ENCODE measurements around the gene REEP1.

DNA sequence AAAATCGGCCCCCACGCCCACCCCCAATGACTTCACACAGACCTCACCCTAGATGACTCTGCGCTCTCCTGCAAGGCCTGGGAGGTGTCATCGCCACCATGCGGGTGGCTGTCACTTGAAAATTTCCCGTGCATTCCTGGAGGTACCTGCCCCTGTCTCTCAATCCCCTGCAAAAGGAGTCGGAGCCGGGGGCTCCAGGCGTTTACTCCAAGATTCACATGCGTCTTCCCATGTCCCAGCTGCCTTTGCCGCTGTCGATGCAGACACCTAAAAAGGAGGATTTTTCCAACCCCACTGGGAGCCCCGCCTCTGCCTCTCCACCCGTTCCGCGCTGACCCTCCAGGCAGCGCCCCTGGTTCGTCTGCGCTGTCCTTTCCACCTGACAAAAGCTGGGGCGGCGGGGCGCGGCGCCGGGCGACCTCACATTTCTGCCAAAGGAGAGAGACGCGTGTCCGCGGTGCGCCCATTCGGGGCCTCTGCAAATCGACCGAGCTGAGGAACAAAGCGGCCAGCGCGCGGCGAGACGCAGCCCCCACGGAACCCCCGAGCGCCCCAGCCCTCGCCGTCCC, 667 bp downstream of the REEP1 start:
- TF ChIP-seq BHLHE40 (IDR thresholded peaks at IDR 0.05; ENCODE audit: borderline replicate concordance) (no peak), TARDBP (IDR thresholded peaks at IDR 0.05) (no peak), FOXK2 (IDR thresholded peaks at IDR 0.05) (no peak), ZNF384 (IDR thresholded peaks at IDR 0.05) (no peak), NFRKB (IDR thresholded peaks at IDR 0.05) (no peak), SP1 (IDR thresholded peaks at IDR 0.05) (no peak), ARNT (IDR thresholded peaks at IDR 0.05) (no peak)
- TF ChIP-seq, protein P1, sequence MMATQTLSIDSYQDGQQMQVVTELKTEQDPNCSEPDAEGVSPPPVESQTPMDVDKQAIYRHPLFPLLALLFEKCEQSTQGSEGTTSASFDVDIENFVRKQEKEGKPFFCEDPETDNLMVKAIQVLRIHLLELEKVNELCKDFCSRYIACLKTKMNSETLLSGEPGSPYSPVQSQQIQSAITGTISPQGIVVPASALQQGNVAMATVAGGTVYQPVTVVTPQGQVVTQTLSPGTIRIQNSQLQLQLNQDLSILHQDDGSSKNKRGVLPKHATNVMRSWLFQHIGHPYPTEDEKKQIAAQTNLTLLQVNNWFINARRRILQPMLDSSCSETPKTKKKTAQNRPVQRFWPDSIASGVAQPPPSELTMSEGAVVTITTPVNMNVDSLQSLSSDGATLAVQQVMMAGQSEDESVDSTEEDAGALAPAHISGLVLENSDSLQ (IDR thresholded peaks at IDR 0.05), result no peak

Measured in HEK293T (cell line).